Activated naive CD8-positive, alpha-beta T cell treated with anti-CD3 and anti-CD28 coated beads, Interleukin-2, amount 50 U/mL, for 16 hours (primary cell): Measurements from ENCODE around the gene TMEM252.

ENCODE experiments used
- DNase-seq: peaks from one replicate; pipeline ENCODE4 v3.0.0-alpha.2; 2020; ENCODE audit warnings: low read depth, low spot score

TMEM252 gene

GRCh38 chr9:68545033-68545705 lies 4.5 kb upstream of the TMEM252 start:
- no peak for DNase-seq

- no peak for DNase-seq
These were observed 885 bp upstream of the TMEM252 start for GRCh38 chr9:68541568-68541967.

GRCh38 chr9:68538200-68538599 lies 2.5 kb downstream of the TMEM252 start:
- no peak for DNase-seq

- no peak for DNase-seq
These were observed 3.1 kb downstream of the TMEM252 start for GRCh38 chr9:68537616-68537880.

DNA sequence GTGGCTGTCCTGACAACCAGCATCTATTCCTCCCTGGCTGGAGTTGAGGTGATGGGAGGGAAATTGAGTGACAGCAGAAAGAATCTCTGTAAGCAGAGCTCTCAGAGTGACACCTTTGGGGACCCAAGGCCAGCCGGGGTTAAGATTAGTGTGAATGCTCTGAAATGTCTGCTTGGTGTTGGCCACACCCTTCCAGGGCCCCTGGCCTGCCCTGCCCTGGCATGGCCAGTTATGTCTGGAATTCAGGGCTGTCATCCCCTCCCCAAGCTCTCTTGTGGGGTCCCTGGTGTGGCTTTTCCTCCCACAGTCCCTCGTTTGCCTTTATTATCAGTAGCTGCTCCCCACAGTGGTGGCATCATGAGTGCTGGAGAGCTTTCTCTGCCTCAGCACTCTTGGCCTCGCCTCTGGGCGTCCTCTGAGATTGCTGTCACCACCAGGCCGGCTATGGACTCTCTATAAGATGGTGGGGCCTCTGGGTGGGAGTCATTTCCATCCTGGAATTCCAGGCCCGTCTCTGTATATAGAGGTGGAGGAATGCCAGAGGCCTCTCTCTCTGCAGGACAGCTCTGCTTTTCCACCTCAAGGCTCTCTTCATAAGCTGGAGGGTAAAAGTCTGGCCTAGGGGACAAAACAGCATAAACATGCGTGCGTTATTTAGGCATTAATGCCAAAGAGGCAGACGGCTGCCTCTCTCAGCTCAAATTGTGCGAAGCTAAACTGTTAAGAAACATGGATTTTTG lies 3.6 kb downstream of the TMEM252 start:
- DNase-seq: no peak

DNA sequence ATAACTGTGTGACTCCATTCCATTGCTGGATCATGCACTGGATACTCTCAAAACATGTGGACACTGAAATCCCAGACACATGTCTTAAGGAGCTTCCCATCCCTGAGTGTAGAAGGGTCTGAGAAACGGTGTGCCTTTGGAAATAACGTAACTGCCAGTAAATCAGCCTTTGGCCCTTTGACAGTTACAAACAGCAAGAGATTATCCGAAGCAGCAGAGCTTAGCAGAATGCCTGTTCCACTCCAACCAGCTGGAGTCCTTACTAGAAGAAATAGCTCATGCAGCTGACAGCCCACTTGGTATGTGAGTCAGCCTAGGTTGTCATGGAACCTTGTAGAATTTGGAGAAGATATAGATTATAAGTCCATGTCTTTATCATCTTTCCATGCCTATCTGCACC lies 7.0 kb downstream of the TMEM252 start:
- no peak for DNase-seq

- no peak for DNase-seq
These were observed 8.6 kb downstream of the TMEM252 start for GRCh38 chr9:68532131-68532530.

GRCh38 chr9:68530618-68531017 lies 10.1 kb downstream of the TMEM252 start:
- DNase-seq: no peak

DNA sequence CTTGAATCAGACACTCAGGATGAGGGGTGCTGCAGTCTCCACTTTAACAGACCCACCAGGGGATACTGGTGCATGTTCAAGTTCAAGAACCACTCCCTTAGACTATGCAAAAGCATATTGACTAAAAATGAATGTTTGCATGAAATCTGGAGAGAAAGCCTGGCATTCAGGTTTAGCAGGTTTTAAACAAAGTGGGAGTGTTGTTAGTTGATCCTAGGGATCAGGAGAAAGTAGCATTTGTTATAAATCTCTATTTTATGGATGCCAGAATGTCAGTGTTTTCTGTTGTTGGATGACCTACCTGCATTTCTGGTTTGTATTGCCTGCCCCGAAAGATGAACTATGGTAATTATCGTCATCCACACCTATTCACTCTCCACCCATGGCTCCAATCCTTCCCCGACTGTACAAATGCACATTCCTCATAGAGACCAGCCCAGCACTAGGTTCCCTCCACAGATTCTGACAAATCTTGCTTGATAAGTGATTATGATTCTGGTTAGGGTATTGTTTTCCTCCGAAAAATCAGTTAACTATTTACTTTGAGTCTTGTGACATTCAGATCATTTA lies 17.2 kb downstream of the TMEM252 start:
- DNase-seq: no peak

DNA sequence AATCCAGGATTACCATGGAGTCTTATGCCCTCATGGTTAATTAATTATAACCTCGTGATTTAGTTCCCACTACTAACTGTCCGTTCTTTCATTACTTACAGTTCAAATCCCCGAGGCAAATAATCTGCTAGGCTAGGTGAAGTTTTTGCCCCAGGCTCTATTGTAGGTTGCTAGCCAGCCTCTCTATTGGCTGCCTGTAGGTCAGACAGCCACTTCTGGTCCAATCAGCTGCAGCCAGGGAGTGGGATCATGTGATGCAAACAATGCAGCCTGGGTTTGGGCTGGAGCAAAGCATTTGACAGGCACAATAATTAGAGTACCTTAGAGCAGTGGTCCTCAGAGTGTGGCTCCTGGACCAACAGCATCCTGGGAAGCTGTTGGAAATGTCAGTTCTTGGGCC lies 17.7 kb downstream of the TMEM252 start:
- DNase-seq: no peak

DNA sequence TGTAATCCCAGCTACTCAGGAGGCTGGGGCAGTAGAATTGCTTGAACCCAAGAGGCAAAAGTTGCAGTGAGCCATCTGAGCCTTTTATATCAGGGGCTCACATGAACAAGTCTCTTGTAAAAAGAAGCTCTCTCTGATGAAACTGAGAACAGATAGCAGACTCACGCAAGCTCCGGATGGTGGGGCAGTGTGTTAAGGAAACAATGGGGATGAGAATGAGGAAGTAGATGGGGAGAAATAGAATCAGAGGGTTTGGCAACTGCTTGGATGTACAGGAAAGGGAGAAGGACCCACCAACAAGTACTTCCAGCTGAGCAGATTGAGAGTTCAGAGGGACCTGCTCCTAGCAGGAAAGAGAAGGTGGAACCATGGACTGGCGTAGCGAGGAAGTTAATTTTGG lies 18.6 kb downstream of the TMEM252 start:
- DNase-seq: no peak

GRCh38 chr9:68515326-68516017 lies 25.2 kb downstream of the TMEM252 start:
- DNase-seq: no peak

- DNase-seq: no peak
These were observed 26.7 kb downstream of the TMEM252 start for GRCh38 chr9:68513981-68514380.

DNA sequence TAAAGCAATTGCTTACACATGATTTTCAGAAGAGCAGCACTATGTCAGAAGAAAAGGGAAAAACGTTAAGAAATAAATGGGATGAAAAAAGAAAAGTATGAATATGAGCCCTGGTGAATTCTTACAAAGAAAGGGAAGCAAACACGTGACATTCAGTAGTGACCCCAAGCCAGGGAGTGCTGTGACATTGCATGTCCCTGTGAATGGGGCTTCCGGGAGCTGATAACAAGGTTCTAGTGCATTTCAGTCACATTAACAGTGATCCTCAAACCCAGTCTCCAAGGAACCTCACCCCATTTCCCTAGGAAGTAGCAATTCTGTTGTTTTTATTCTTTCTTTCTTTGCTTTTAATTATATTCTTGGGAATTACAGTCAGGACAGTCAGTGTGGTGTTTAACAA lies 27.3 kb downstream of the TMEM252 start:
- DNase-seq: no peak

- no peak for DNase-seq
These were observed 31.0 kb downstream of the TMEM252 start for GRCh38 chr9:68509689-68510088.

DNA sequence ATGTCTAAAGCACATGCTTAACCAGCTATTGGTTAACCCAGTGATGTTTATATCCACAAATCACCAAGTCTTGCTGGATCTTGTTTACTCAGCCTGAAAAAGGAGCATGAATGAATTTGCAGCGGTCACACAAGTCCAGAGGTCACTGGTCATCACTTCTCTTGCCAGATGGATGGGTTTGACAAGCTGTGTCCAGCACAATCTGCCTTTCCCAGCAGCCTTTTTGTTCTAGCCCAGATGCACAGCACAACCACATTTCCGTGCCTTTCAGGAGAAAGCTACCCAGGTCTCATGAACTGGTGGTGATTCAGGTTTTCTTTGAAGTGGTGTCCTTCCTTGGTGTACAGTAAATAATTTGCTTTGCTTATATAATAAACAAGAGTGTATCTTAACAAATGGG lies 32.1 kb downstream of the TMEM252 start:
- no peak for DNase-seq

GRCh38 chr9:68507806-68508145 lies 32.9 kb downstream of the TMEM252 start:
- DNase-seq: no peak

GRCh38 chr9:68507130-68507805 lies 33.4 kb downstream of the TMEM252 start:
- no peak for DNase-seq

DNA sequence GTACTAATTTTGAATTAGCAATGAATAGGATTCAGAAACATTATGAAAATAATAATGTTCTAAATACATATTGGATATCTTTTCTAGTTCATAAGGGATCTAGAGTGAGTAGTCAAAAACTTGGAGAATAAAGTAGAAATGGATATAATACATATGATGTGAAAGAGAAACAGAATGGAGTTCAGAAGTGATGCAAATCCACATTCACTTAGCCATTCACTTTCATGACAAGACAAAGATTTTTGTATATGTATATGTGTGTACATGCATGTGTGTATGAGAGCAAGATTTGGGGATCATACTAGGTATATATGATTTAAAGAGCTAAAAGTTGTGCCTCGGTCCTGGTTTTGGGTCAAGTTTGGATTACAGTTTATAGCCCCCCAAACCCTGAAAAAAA lies 34.1 kb downstream of the TMEM252 start:
- DNase-seq: no peak

GRCh38 chr9:68505681-68506409 lies 34.8 kb downstream of the TMEM252 start:
- no peak for DNase-seq

DNA sequence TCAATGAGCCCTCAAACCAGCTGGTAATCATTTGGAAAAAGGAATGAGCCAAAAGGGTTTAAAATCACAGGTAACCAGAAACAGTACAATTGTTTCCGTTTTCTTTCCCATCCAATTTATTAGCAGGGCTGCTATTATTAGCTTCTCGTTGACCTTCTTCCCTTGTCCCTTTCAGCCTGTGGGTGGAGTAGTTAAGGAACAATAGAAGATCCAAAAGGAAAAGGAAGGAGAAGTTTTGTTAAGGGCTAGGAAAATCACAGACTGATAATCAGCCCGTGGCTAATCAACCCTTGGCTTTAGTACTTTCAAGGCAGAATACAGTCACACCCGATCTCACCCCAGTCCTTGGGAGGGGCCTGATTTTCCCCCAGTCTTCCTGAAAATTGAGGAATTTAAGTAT lies 38.4 kb downstream of the TMEM252 start:
- DNase-seq: no peak
